GM12878 (cell line): ENCODE results near the gene PGF. TPM values are rescaled to one million over a fixed set of nuclear protein-coding genes. Genes with fewer than 3 reads are reported as not detected.

Experiments used
- ATAC-seq: fragments of 200-7000 bp; cut with Tn5 transposase; 3 replicates; pipeline ENCODE4 v1.9.1; 2020; ENCODE audit warnings: mild to moderate bottlenecking, moderate library complexity
- BruUV-seq: library from RNA; stranded (reverse); fragments of 400-500 nt; replicated peaks from 2 replicates; lab custom pipeline; 2021; lab: Mats Ljungman, UMichigan
- CTCF ChIA-PET: fragments of 300-600 bp; sonication (Branson Sonifier 250); formaldehyde crosslinking; extraction: SDS; loops from one replicate; lab custom pipeline; 2021; ENCODE audit warnings: inconsistent platforms; lab: Yijun Ruan, JAX
- POLR2A ChIA-PET: fragments of 350-600 bp; formaldehyde crosslinking; extraction: SDS; loops from one replicate; lab custom pipeline; 2021; ENCODE audit warnings: inconsistent platforms; lab: Charles Lee
- RAD21 ChIA-PET: fragments of 300-600 bp; sonication (Branson Sonifier 250); formaldehyde crosslinking; loops from one replicate; lab custom pipeline; 2023; ENCODE audit warnings: antibody characterized with exemption; ENCODE audit not compliant: unreplicated experiment; lab: Charles Lee
- SMC1A ChIA-PET: fragments of 300-600 bp; sonication (Branson Sonifier 250); formaldehyde crosslinking; loops from one replicate; lab custom pipeline; 2023; ENCODE audit not compliant: unreplicated experiment, uncharacterized antibody; lab: Charles Lee
- DNase-seq: peaks from one replicate; pipeline ENCODE4 v3.0.0-alpha.2; 2011; ENCODE audit warnings: low read depth, low spot score
- FAIRE-seq: peaks from 3 replicates; lab custom pipeline; 2011; peaks lifted over from hg19 to GRCh38; lab: Jason Lieb, UNC
- H2AFZ ChIP-seq: 2 replicates; pipeline ENCODE4 v1.6.0; 2011; ENCODE audit warnings: low read depth, low read length, control low read depth; ENCODE audit not compliant: control insufficient read depth
- H3K27ac ChIP-seq: 2 replicates; pipeline ENCODE4 v1.5.1; 2011; ENCODE audit warnings: control low read depth; ENCODE audit not compliant: control insufficient read depth, insufficient read depth
- H3K27me3 ChIP-seq, 2 experiments: replicated peaks in 1 of 2; 2 replicates each; pipeline versions ENCODE4 v1.6.0 to v1.6.1; 2011; ENCODE audit warnings: low read length in 1 of 2; ENCODE audit not compliant: control insufficient read depth in 2 of 2, insufficient read depth in 2 of 2
- H3K36me3 ChIP-seq, 2 experiments: 2 replicates each; pipeline ENCODE4 v1.5.1; 2011; ENCODE audit warnings: low read length in 1 of 2; ENCODE audit not compliant: control insufficient read depth in 2 of 2, insufficient read depth in 2 of 2
- H3K4me1 ChIP-seq: 2 replicates; pipeline ENCODE4 v1.6.1; 2011; ENCODE audit warnings: mild to moderate bottlenecking, low read length, moderate library complexity, mixed read lengths; ENCODE audit not compliant: control insufficient read depth, insufficient read depth
- H3K4me2 ChIP-seq: 2 replicates; pipeline ENCODE4 v1.6.0; 2011; ENCODE audit warnings: control low read depth; ENCODE audit not compliant: control insufficient read depth, insufficient read depth
- H3K4me3 ChIP-seq: fragments of 200-600 bp; sonication (generic); 2 replicates; pipeline ENCODE4 v1.5.1; 2016
- H3K79me2 ChIP-seq: 2 replicates; pipeline ENCODE4 v1.6.0; 2011; ENCODE audit warnings: low read length; ENCODE audit not compliant: control insufficient read depth, insufficient read depth
- H3K9ac ChIP-seq: 2 replicates; pipeline ENCODE4 v1.8.0; 2011; ENCODE audit warnings: low read length, control low read depth, mixed read lengths; ENCODE audit not compliant: control insufficient read depth, insufficient read depth
- H3K9me3 ChIP-seq: replicated peaks from 3 replicates; pipeline ENCODE4 v1.5.1; 2011; ENCODE audit warnings: mild to moderate bottlenecking, low read length; ENCODE audit not compliant: control insufficient read depth, insufficient read depth
- H4K20me1 ChIP-seq: 2 replicates; pipeline ENCODE4 v1.6.0; 2011; ENCODE audit not compliant: control insufficient read depth, insufficient read depth
- ATF7 ChIP-seq: fragments of 450-650 bp; IDR thresholded peaks from 2 replicates; pipeline ENCODE4 v1.6.1; 2016; ENCODE audit warnings: low read depth, mild to moderate bottlenecking
- BCL3 ChIP-seq: IDR thresholded peaks from 2 replicates; pipeline ENCODE4 v1.6.1; 2011; ENCODE audit warnings: borderline replicate concordance, low read depth, mild to moderate bottlenecking, moderate library complexity, low read length; ENCODE audit not compliant: insufficient read depth, poor library complexity, severe bottlenecking
- CBFB ChIP-seq: IDR thresholded peaks from 2 replicates; pipeline ENCODE4 v1.6.1; 2016; ENCODE audit warnings: antibody characterized with exemption, low read depth
- ETV6 ChIP-seq, 2 experiments: fragments of 450-650 bp in 1 of 2; IDR thresholded peaks in 1 of 2; conservative IDR thresholded peaks in 1 of 2; 2 replicates each; pipeline ENCODE4 v1.6.1; 2014; ENCODE audit warnings: antibody characterized with exemption in 1 of 2, borderline replicate concordance in 1 of 2, low read depth in 1 of 2, mild to moderate bottlenecking in 1 of 2, moderate library complexity in 1 of 2
- HDGF ChIP-seq: fragments of 450-650 bp; IDR thresholded peaks from 2 replicates; pipeline ENCODE4 v1.6.1; 2016; ENCODE audit warnings: antibody characterized with exemption
- IKZF1 ChIP-seq: fragments of 450-650 bp; conservative IDR thresholded peaks from 2 replicates; pipeline ENCODE4 v1.6.1; 2017; ENCODE audit warnings: antibody characterized with exemption, mild to moderate bottlenecking
- MEF2A ChIP-seq: IDR thresholded peaks from 2 replicates; pipeline ENCODE4 v1.6.1; 2011; ENCODE audit warnings: low read depth, mild to moderate bottlenecking, low read length, moderate library complexity; ENCODE audit not compliant: insufficient read depth
- POLR2AphosphoS5 ChIP-seq: IDR thresholded peaks from 2 replicates; pipeline ENCODE4 v1.6.1; 2011; ENCODE audit warnings: mild to moderate bottlenecking, low read length, inconsistent platforms
- RCOR1 ChIP-seq: conservative IDR thresholded peaks from 2 replicates; pipeline ENCODE4 v1.6.1; 2012; ENCODE audit warnings: low read depth, low read length, improper control_type of control experiment
- SMARCA5 ChIP-seq: fragments of 450-650 bp; IDR thresholded peaks from 2 replicates; pipeline ENCODE4 v1.6.1; 2017; ENCODE audit warnings: mild to moderate bottlenecking
- TAF1 ChIP-seq: IDR thresholded peaks from 2 replicates; pipeline ENCODE4 v1.6.1; 2011; ENCODE audit warnings: mild to moderate bottlenecking, low read depth, low read length, borderline replicate concordance
- ZBTB4 ChIP-seq: fragments of 450-650 bp; formaldehyde crosslinking; IDR thresholded peaks from 2 replicates; pipeline ENCODE4 v1.4.0; 2022; ENCODE audit warnings: mild to moderate bottlenecking, moderate library complexity
- ZNF384 ChIP-seq: IDR thresholded peaks from 2 replicates; pipeline ENCODE4 v1.6.1; 2012; ENCODE audit warnings: low read depth, mild to moderate bottlenecking, low read length, improper control_type of control experiment, borderline replicate concordance
- WGBS: methylation state at CpG from one replicate; pipeline ENCODE4 v1.1.6; 2016; ENCODE audit warnings: low lambda C conversion rate; ENCODE audit not compliant: insufficient replicate concordance, insufficient coverage; ENCODE audit errors: missing lambda C conversion rate; 5-methylcytosine and 5-hydroxymethylcytosine counted together
- in situ Hi-C: fragments of 300-500 bp; cut with MboI; formaldehyde crosslinking; loops from 9 replicates; pipeline ENCODE4 v1.14.3; 2018; ENCODE audit warnings: mixed read lengths
- intact Hi-C: fragments of 100-400 bp; cut with micrococcal nuclease; formaldehyde crosslinking; loops from one replicate; pipeline ENCODE4 v1.14.2; 2022; ENCODE audit not compliant: unreplicated experiment
- polyA plus RNA-seq, 11 experiments: library from polyadenylated mRNA; depleted of rRNA in 4 of 11; unstranded in 6 of 11; stranded (reverse) in 5 of 11; fragments of >200 nt; fragmentation: Nextera tagmentation in 4 of 11; fragmentation: Illumina TruSeq in 1 of 11; extraction: Ambion mirVana in 4 of 11; extraction: Trizol in 1 of 11; gene quantifications; 1 replicate in 1 of 11; 2 replicates in 10 of 11; pipeline versions ENCODE4 v1.2.1 to v1.2.3, GENCODE V29; 2011 to 2016; ENCODE audit warnings: inconsistent platforms in 2 of 11, missing spikeins in 2 of 11, low read depth in 1 of 11
- total RNA-seq, 4 experiments: library from RNA; depleted of rRNA in 3 of 4; stranded (reverse); fragments of >200 nt in 3 of 4; fragmentation: Illumina TruSeq in 1 of 4; extraction: Trizol in 1 of 4; gene quantifications; 2 replicates each; pipeline versions ENCODE4 v1.2.1 to v1.2.3, GENCODE V29; 2013 to 2021

The PGF gene
- total and polyA plus RNA-seq, 10 of the 15 experiments (the other 5 are each of a cell fraction or from before 2014, with no cell fraction given), result 0.11 to 5.5 (median 0.63) TPM

GRCh38 chr14:74942181-74942580, 13.2 kb downstream of the PGF start (continued):
- TF ChIP-seq ZBTB4 (CRISPR knock-in tag) (no peak), ETV6 (conservative IDR thresholded peaks at IDR 0.05 in 1 of 2, IDR thresholded peaks at IDR 0.05 in 1 of 2; ENCODE audit: borderline replicate concordance in 1 of 2, low read depth in 1 of 2) (no peak), TAF1 (peak; percentile 1; the same call in 1 of the 2 replicates), BCL3 (peak; percentile 22), MEF2A (no peak)
- TF ChIP-seq, all 136 proteins: peak for 12

GRCh38 chr14:74941676-74942097, 13.7 kb downstream of the PGF start:
- ChIA-PET POLR2A (interaction anchor here (0.5 to 2.2 kb wide), 12 partner anchors 8 to 302 kb away, joined by 3 to 8 read pairs (median 4); partner anchors contain the start of genes EIF2B2, PGF and RPS6KL1), CTCF (interaction anchor here (0.6 to 9.1 kb wide), 9 partner anchors 12 to 360 kb away, joined by 3 to 129 read pairs (median 4); no protein-coding TSS in a partner anchor), RAD21 (interaction anchor here (0.9 to 1.9 kb wide), 9 partner anchors 9 to 354 kb away, joined by 3 to 8 read pairs (median 4); partner anchors contain the start of genes ACYP1 and EIF2B2), SMC1A (interaction anchor here (0.5 to 1.9 kb wide), 10 partner anchors 8 to 147 kb away, joined by 3 to 8 read pairs (median 4); partner anchors contain the start of gene ACYP1)
- ATAC-seq (peak; percentile 68), FAIRE-seq (peak; percentile 23), DNase-seq (no peak)
- peak overlapping the region; percentile 83 for H3K4me2 ChIP-seq
- H3K4me1 ChIP-seq, result peaks cover 43% of the 10 kb centered on the region
- no peaks in the 10 kb centered on the region for H4K20me1 ChIP-seq
- H3K79me2 ChIP-seq, result no peaks in the 10 kb centered on the region
- peak overlapping the region; percentile 84 for H2AFZ ChIP-seq
- intact Hi-C loops, result loop anchor here (1.0 to 10.0 kb wide), 2 partner anchors 61 to 363 kb away; partner anchors contain the start of gene EIF2B2
- WGBS, result under 1% methylated on average over 13 of the region's 13 CpGs
- peak overlapping the region; percentile 55 for H3K27ac ChIP-seq
- no peaks in the 10 kb centered on the region for H3K36me3 ChIP-seq
- peak overlapping the region; percentile 48; the same call in 1 of the 2 replicates for H3K4me3 ChIP-seq
- no TSS peak for BruUV-seq
- H3K9me3 ChIP-seq, result no peaks in the 10 kb centered on the region; the same call in 2 of the 3 replicates
- peak overlapping the region; percentile 72 for H3K9ac ChIP-seq
- in situ Hi-C loops, result no loop called here
- no peaks in the 10 kb centered on the region for H3K27me3 ChIP-seq
- TF ChIP-seq ZNF384 (no peak), IKZF1 (no peak; the same call in 1 of the 2 replicates), HDGF (0 out of 2 replicates have a peak, but pooled peaks have one; percentile 17), CBFB (no peak), MEF2A (no peak), SMARCA5 (no peak), ATF7 (peak; percentile 88), RCOR1 (no peak), POLR2AphosphoS5 (peak; percentile 26; the same call in 1 of the 2 replicates)
